ENCODE data around the gene ERAP2. TPM values are rescaled to one million over a fixed set of nuclear protein-coding genes. Genes with fewer than 3 reads are reported as not detected.

Gene ERAP2
- total RNA-seq, 4 donors from 2014 or later = 9.2 to 19.2 (median 14.0) TPM

GRCh38 chr5:96961053-96961452 lies 84.8 kb downstream of the ERAP2 start:
- Histone ChIP-seq H3K27me3 (no peaks in the 10 kb centered on the region), H3K4me1 (peaks cover 4 to 12% of the 10 kb centered on the region in 2 donors), H3K36me3 (no peaks in the 10 kb centered on the region), H3K27ac (no peak overlapping the region), H3K9me3 (no peaks in the 10 kb centered on the region), H3K4me3 (replicated peaks in 1 of 3) (no peak overlapping the region)
- WGBS, 2 donors = 78 to 79% methylated on average over 1 of the region's 1 CpG
- no peak for DNase-seq
- TF ChIP-seq POLR2A (IDR thresholded peaks at IDR 0.05) = no peak
- TF ChIP-seq, protein P1, sequence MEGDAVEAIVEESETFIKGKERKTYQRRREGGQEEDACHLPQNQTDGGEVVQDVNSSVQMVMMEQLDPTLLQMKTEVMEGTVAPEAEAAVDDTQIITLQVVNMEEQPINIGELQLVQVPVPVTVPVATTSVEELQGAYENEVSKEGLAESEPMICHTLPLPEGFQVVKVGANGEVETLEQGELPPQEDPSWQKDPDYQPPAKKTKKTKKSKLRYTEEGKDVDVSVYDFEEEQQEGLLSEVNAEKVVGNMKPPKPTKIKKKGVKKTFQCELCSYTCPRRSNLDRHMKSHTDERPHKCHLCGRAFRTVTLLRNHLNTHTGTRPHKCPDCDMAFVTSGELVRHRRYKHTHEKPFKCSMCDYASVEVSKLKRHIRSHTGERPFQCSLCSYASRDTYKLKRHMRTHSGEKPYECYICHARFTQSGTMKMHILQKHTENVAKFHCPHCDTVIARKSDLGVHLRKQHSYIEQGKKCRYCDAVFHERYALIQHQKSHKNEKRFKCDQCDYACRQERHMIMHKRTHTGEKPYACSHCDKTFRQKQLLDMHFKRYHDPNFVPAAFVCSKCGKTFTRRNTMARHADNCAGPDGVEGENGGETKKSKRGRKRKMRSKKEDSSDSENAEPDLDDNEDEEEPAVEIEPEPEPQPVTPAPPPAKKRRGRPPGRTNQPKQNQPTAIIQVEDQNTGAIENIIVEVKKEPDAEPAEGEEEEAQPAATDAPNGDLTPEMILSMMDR (IDR thresholded peaks at IDR 0.05) = no peak
- intact Hi-C loops (cut with DNase I) = no loop called here

- intact Hi-C loops (cut with DNase I) = no loop called here
- no peak for DNase-seq
- WGBS, 2 donors = 84 to 89% methylated on average over 4 of the region's 4 CpGs
- H3K36me3 ChIP-seq = no peaks in the 10 kb centered on the region
- no peaks in the 10 kb centered on the region for H3K9me3 ChIP-seq
- H3K27me3 ChIP-seq = no peaks in the 10 kb centered on the region
- peaks cover 4 to 12% of the 10 kb centered on the region in 2 donors for H3K4me1 ChIP-seq
- peak overlapping the region in 1 of 3 donors; percentile 24 for H3K27ac ChIP-seq
- H3K4me3 ChIP-seq (replicated peaks in 1 of 3) = no peak overlapping the region
- TF ChIP-seq, protein P1 (IDR thresholded peaks at IDR 0.05) = no peak
- TF ChIP-seq POLR2A (IDR thresholded peaks at IDR 0.05) = no peak
Observed at GRCh38 chr5:96962540-96962991, 86.3 kb downstream of the ERAP2 start.

GRCh38 chr5:96963267-96963666 lies 87.0 kb downstream of the ERAP2 start:
- Histone ChIP-seq H3K4me3 (replicated peaks in 1 of 3) (no peak overlapping the region), H3K9me3 (no peaks in the 10 kb centered on the region), H3K27ac (peak overlapping the region in 1 of 3 donors; percentile 24), H3K27me3 (no peaks in the 10 kb centered on the region), H3K4me1 (peaks cover 10 to 17% of the 10 kb centered on the region in 2 donors), H3K36me3 (no peaks in the 10 kb centered on the region)
- TF ChIP-seq, protein P1 (IDR thresholded peaks at IDR 0.05) = no peak
- no peak for TF ChIP-seq POLR2A (IDR thresholded peaks at IDR 0.05)
- intact Hi-C loops (cut with DNase I) = no loop called here
- DNase-seq = peak; percentile 7 to 18
- 54 to 58% methylated on average over 3 of the region's 3 CpGs for WGBS, 2 donors

- H3K9me3 ChIP-seq = no peaks in the 10 kb centered on the region
- H3K4me3 ChIP-seq (replicated peaks in 1 of 3) = no peak overlapping the region
- TF ChIP-seq, protein P1 (IDR thresholded peaks at IDR 0.05) = no peak
- TF ChIP-seq POLR2A (IDR thresholded peaks at IDR 0.05) = no peak
- no peak overlapping the region for H3K27ac ChIP-seq
- no peak for DNase-seq
- WGBS, 2 donors = 96 to 98% methylated on average over 4 of the region's 4 CpGs
- no peaks in the 10 kb centered on the region for H3K27me3 ChIP-seq
- no peaks in the 10 kb centered on the region for H3K36me3 ChIP-seq
- peaks cover 22 to 32% of the 10 kb centered on the region in 2 donors for H3K4me1 ChIP-seq
- intact Hi-C loops (cut with DNase I) = no loop called here
Observed at GRCh38 chr5:96966801-96967200, 90.5 kb downstream of the ERAP2 start.

- no peak for DNase-seq
- intact Hi-C loops (cut with DNase I) = no loop called here
- Histone ChIP-seq H3K4me3 (replicated peaks in 1 of 3) (no peak overlapping the region), H3K4me1 (peaks cover 22 to 32% of the 10 kb centered on the region in 2 donors), H3K36me3 (no peaks in the 10 kb centered on the region), H3K27me3 (no peaks in the 10 kb centered on the region), H3K9me3 (no peaks in the 10 kb centered on the region), H3K27ac (no peak overlapping the region)
- TF ChIP-seq POLR2A (IDR thresholded peaks at IDR 0.05) = no peak
- TF ChIP-seq, protein P1 (IDR thresholded peaks at IDR 0.05) = no peak
- 65 to 67% methylated on average over 1 of the region's 1 CpG for WGBS, 2 donors
Observed at GRCh38 chr5:96967400-96967799, 91.1 kb downstream of the ERAP2 start.
